ENCODE results near the gene PROX1. TPM values are rescaled to one million over a fixed set of nuclear protein-coding genes. Genes with fewer than 3 reads are reported as not detected.

Gene PROX1
- total RNA-seq, 1 donor from 2014 or later: 4.8 TPM

DNA sequence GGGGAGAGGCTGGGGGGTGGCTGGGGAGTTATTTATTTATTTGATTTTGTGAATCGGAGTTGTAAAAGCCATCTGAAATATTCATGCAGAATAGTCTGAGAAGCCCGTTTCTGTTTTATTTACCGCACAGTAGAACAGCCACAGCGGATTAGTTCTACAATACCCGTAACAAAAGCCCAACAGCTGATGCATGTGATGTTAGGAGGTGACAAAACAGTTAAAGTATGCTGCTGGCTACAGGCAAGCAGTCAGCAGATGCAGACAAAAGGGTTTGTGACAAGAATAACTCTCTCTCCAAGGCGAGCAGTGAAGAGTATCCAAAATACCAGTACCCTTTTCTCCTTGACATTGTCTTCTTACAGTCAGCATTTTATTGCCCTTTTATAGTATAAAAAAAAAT is 42.0 kb downstream of the PROX1 start:
- H3K27ac ChIP-seq (ENCODE audit: low read depth, low read length): no peak overlapping the region
- no peak for FAIRE-seq

DNA sequence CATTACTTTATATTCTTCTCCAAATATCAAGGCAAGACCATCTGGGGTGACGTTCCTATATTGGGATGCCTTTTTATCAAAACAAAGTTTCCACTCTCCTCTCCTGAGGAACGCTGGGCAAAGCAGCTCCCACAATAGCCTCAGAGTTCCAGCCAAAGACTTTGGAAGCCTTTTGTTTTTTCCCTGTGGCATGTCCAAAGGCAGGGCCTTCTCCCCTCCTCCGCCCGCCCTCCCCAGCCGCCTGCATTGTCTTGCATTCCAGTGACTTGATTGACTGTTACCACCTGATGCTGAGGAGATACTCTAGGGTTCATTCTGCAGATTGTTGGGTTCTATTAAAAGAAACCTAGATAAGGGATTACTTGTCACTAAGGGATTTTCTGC is 43.5 kb downstream of the PROX1 start:
- H3K79me2 ChIP-seq (ENCODE audit: insufficient read depth, low read length): no peaks in the 10 kb centered on the region
- Mint-ChIP-seq H3K4me3 (ENCODE audit: unreplicated experiment) (no peak overlapping the region), H3K27ac (ENCODE audit: unreplicated experiment) (no peak overlapping the region), H3K27me3 (ENCODE audit: low read depth, unreplicated experiment) (peaks cover 12% of the 10 kb centered on the region), H3K36me3 (ENCODE audit: low read depth, unreplicated experiment) (no peaks in the 10 kb centered on the region), H3K9me3 (ENCODE audit: unreplicated experiment) (peaks cover 1% of the 10 kb centered on the region), H3K4me1 (ENCODE audit: low read depth, unreplicated experiment) (peaks cover 25% of the 10 kb centered on the region)
- H3K27ac ChIP-seq (ENCODE audit: low read depth, low read length): no peak overlapping the region
- no peak for TF ChIP-seq EZH2 (IDR thresholded peaks at IDR 0.05; ENCODE audit: insufficient read depth, low read length)
- TF ChIP-seq, protein P1, sequence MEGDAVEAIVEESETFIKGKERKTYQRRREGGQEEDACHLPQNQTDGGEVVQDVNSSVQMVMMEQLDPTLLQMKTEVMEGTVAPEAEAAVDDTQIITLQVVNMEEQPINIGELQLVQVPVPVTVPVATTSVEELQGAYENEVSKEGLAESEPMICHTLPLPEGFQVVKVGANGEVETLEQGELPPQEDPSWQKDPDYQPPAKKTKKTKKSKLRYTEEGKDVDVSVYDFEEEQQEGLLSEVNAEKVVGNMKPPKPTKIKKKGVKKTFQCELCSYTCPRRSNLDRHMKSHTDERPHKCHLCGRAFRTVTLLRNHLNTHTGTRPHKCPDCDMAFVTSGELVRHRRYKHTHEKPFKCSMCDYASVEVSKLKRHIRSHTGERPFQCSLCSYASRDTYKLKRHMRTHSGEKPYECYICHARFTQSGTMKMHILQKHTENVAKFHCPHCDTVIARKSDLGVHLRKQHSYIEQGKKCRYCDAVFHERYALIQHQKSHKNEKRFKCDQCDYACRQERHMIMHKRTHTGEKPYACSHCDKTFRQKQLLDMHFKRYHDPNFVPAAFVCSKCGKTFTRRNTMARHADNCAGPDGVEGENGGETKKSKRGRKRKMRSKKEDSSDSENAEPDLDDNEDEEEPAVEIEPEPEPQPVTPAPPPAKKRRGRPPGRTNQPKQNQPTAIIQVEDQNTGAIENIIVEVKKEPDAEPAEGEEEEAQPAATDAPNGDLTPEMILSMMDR (IDR thresholded peaks at IDR 0.05; ENCODE audit: insufficient read depth, low read depth, low read length): no peak
- H3K4me1 ChIP-seq (ENCODE audit: insufficient read depth, low read length): no peaks in the 10 kb centered on the region
- H2AFZ ChIP-seq (ENCODE audit: low read depth, low read length): no peak overlapping the region
- no peak overlapping the region for H3K9ac ChIP-seq (ENCODE audit: low read length)
- no peak overlapping the region for H3K4me2 ChIP-seq (ENCODE audit: low read length)
- no peaks in the 10 kb centered on the region for H4K20me1 ChIP-seq (ENCODE audit: insufficient read depth, low read length)
- no peak for DNase-seq (ENCODE audit: low read depth)
- H3K9me3 ChIP-seq (ENCODE audit: insufficient read depth, low read depth, low read length): no peaks in the 10 kb centered on the region
- H3K4me3 ChIP-seq (ENCODE audit: insufficient read depth, low read depth, low read length): no peak overlapping the region
- H3K36me3 ChIP-seq (ENCODE audit: insufficient read depth, low read length): no peaks in the 10 kb centered on the region
- no peaks in the 10 kb centered on the region for H3K27me3 ChIP-seq (ENCODE audit: insufficient read depth, low read length)
- no peak for FAIRE-seq

More for the DNA sequence above, 42.0 kb downstream of the PROX1 start:
- DNase-seq (ENCODE audit: low read depth): peak; percentile 47
- no peak overlapping the region for H2AFZ ChIP-seq (ENCODE audit: low read depth, low read length)
- H3K36me3 ChIP-seq (ENCODE audit: insufficient read depth, low read length): no peaks in the 10 kb centered on the region
- H3K4me3 ChIP-seq (ENCODE audit: insufficient read depth, low read depth, low read length): no peak overlapping the region
- H3K9ac ChIP-seq (ENCODE audit: low read length): no peak overlapping the region
- Mint-ChIP-seq H3K36me3 (ENCODE audit: low read depth, unreplicated experiment) (no peaks in the 10 kb centered on the region), H3K9me3 (ENCODE audit: unreplicated experiment) (peaks cover 1% of the 10 kb centered on the region), H3K4me1 (ENCODE audit: low read depth, unreplicated experiment) (peaks cover 25% of the 10 kb centered on the region), H3K27ac (ENCODE audit: unreplicated experiment) (no peak overlapping the region), H3K4me3 (ENCODE audit: unreplicated experiment) (no peak overlapping the region), H3K27me3 (ENCODE audit: low read depth, unreplicated experiment) (peaks cover 12% of the 10 kb centered on the region)
- H3K4me1 ChIP-seq (ENCODE audit: insufficient read depth, low read length): no peaks in the 10 kb centered on the region
- H3K27me3 ChIP-seq (ENCODE audit: insufficient read depth, low read length): no peaks in the 10 kb centered on the region
- no peak for TF ChIP-seq EZH2 (IDR thresholded peaks at IDR 0.05; ENCODE audit: insufficient read depth, low read length)
- TF ChIP-seq, protein P1 (IDR thresholded peaks at IDR 0.05; ENCODE audit: insufficient read depth, low read depth, low read length): no peak
- H3K9me3 ChIP-seq (ENCODE audit: insufficient read depth, low read depth, low read length): no peaks in the 10 kb centered on the region
- H3K79me2 ChIP-seq (ENCODE audit: insufficient read depth, low read length): no peaks in the 10 kb centered on the region
- no peaks in the 10 kb centered on the region for H4K20me1 ChIP-seq (ENCODE audit: insufficient read depth, low read length)
- H3K4me2 ChIP-seq (ENCODE audit: low read length): peak overlapping the region; percentile 15

DNA sequence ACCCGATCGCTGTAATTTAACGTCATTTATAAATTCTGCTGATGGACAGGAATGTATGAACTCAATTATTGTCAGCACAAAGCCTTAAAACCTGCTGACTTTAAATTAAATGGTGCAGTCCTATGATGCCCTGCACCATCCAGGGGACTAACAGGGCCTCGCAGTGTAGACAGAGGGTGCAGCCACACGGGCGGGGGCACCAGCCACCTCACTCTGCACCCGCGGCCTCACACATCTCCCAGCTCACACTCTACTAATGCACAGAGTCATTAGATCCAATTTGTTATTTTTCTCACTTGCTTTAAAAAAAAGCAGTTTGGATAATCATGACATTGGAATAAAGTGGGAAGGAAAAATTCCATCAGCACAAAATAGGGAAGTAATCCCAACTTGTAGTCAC is 49.7 kb downstream of the PROX1 start:
- H3K27me3 Mint-ChIP-seq (ENCODE audit: low read depth, unreplicated experiment): peaks cover 3% of the 10 kb centered on the region
- H3K27ac Mint-ChIP-seq (ENCODE audit: unreplicated experiment): no peak overlapping the region
- H3K36me3 Mint-ChIP-seq (ENCODE audit: low read depth, unreplicated experiment): no peaks in the 10 kb centered on the region
- H3K4me3 Mint-ChIP-seq (ENCODE audit: unreplicated experiment): no peak overlapping the region
- H3K4me3 ChIP-seq (ENCODE audit: insufficient read depth, low read depth, low read length): no peak overlapping the region
- no peaks in the 10 kb centered on the region for H3K27me3 ChIP-seq (ENCODE audit: insufficient read depth, low read length)
- H3K4me1 ChIP-seq (ENCODE audit: insufficient read depth, low read length): no peaks in the 10 kb centered on the region
- no peaks in the 10 kb centered on the region for H4K20me1 ChIP-seq (ENCODE audit: insufficient read depth, low read length)
- H3K36me3 ChIP-seq (ENCODE audit: insufficient read depth, low read length): no peaks in the 10 kb centered on the region
- H3K9me3 ChIP-seq (ENCODE audit: insufficient read depth, low read depth, low read length): no peaks in the 10 kb centered on the region
- no peak overlapping the region for H3K4me2 ChIP-seq (ENCODE audit: low read length)
- no peaks in the 10 kb centered on the region for H3K9me3 Mint-ChIP-seq (ENCODE audit: unreplicated experiment)
- no peak for DNase-seq (ENCODE audit: low read depth)
- no peak overlapping the region for H2AFZ ChIP-seq (ENCODE audit: low read depth, low read length)
- H3K9ac ChIP-seq (ENCODE audit: low read length): no peak overlapping the region
- FAIRE-seq: no peak
- H3K79me2 ChIP-seq (ENCODE audit: insufficient read depth, low read length): no peaks in the 10 kb centered on the region
- TF ChIP-seq, protein P1 (IDR thresholded peaks at IDR 0.05; ENCODE audit: insufficient read depth, low read depth, low read length): no peak
- TF ChIP-seq EZH2 (IDR thresholded peaks at IDR 0.05; ENCODE audit: insufficient read depth, low read length): no peak
- H3K4me1 Mint-ChIP-seq (ENCODE audit: low read depth, unreplicated experiment): no peaks in the 10 kb centered on the region
- no peak overlapping the region for H3K27ac ChIP-seq (ENCODE audit: low read depth, low read length)
